GM10248 (cell line): ENCODE measurements around the gene DIO3.

Experiments
- CTCF ChIA-PET: fragments of 300-600 bp; sonication (Branson Sonifier 250); formaldehyde crosslinking; extraction: SDS; loops from one replicate; lab custom pipeline; 2021; ENCODE audit warnings: antibody characterized with exemption; lab: Yijun Ruan, JAX
- POLR2A ChIA-PET: fragments of 350-650 bp; sonication (Branson Sonifier 250); formaldehyde crosslinking; extraction: SDS; loops from one replicate; lab custom pipeline; 2020; ENCODE audit warnings: antibody characterized with exemption; lab: Yijun Ruan, JAX
- DNase-seq: peaks from one replicate; pipeline ENCODE4 v3.0.0; 2012; ENCODE audit errors: extremely low spot score
- TF ChIP-seq, protein P1 (sequence below): IDR thresholded peaks from 2 replicates; pipeline ENCODE4 v1.5.1; 2012; ENCODE audit warnings: mild to moderate bottlenecking, low read depth; ENCODE audit errors: extremely low read depth, missing control alignments, control extremely low read depth

The DIO3 gene

DNA sequence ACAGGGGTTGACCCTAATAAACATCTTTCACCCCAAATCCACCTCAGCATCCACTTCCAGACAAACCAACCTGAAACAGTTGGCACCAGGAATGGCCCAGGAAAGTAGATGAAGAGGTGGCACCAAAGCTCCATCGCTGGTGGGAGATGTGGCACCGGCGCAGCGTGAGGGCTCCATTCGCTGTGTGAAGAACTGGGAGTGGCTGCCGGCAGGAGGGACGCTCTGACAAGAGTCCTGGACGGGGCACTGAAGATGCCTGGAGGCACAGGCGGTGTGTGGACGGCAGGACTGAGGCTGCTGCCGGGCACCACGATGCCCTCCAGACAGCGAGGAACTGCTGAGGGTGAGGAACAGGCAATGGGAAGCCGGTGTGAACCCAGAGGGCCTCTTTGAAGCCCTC is 29.3 kb downstream of the DIO3 start:
- TF ChIP-seq, protein P1, sequence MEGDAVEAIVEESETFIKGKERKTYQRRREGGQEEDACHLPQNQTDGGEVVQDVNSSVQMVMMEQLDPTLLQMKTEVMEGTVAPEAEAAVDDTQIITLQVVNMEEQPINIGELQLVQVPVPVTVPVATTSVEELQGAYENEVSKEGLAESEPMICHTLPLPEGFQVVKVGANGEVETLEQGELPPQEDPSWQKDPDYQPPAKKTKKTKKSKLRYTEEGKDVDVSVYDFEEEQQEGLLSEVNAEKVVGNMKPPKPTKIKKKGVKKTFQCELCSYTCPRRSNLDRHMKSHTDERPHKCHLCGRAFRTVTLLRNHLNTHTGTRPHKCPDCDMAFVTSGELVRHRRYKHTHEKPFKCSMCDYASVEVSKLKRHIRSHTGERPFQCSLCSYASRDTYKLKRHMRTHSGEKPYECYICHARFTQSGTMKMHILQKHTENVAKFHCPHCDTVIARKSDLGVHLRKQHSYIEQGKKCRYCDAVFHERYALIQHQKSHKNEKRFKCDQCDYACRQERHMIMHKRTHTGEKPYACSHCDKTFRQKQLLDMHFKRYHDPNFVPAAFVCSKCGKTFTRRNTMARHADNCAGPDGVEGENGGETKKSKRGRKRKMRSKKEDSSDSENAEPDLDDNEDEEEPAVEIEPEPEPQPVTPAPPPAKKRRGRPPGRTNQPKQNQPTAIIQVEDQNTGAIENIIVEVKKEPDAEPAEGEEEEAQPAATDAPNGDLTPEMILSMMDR, result no peak
- CTCF ChIA-PET, result no interaction called here
- no peak for DNase-seq
- POLR2A ChIA-PET, result no interaction called here

DNA sequence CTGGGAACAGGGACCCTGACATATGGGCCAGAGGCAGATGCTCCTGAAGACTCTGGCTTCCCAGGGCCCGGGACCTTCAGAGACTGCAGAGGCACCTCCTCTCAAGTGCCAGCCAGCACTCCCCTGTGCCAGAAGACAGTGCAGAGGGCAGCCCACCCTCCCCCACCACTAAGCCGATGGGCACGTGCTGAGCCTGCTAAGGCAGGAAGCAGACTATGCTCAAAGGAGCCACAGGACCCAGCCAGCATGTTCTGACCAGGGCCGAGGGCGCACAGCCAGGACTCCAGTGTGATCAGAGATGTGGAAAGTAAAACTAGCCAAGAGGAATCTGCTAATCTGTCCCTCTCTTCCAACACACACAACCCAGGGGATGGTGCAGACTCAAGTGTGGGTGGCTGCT is 29.8 kb downstream of the DIO3 start:
- no peak for DNase-seq
- TF ChIP-seq, protein P1, result no peak
- ChIA-PET POLR2A (no interaction called here), CTCF (no interaction called here)

DNA sequence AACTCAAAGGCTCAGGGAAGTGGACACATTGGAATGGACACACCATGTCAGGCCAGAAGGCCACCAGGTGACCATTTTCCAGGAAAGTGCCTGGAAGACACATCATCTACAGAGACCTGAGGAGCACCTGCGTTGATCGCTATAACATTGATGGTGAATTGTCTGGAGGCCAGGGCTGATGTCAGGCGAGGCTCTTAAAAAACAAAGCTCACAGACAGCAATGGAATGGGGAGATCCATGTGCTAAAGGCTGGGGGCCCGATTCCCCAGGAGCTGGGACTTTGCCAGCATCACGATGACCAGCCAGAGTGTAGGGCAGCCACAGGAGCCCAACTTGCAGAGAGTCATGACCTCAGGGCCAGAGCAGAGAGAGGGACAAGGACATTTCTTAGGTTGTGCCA is 30.3 kb downstream of the DIO3 start:
- TF ChIP-seq, protein P1, result no peak
- CTCF ChIA-PET, result no interaction called here
- POLR2A ChIA-PET, result no interaction called here
- no peak for DNase-seq

DNA sequence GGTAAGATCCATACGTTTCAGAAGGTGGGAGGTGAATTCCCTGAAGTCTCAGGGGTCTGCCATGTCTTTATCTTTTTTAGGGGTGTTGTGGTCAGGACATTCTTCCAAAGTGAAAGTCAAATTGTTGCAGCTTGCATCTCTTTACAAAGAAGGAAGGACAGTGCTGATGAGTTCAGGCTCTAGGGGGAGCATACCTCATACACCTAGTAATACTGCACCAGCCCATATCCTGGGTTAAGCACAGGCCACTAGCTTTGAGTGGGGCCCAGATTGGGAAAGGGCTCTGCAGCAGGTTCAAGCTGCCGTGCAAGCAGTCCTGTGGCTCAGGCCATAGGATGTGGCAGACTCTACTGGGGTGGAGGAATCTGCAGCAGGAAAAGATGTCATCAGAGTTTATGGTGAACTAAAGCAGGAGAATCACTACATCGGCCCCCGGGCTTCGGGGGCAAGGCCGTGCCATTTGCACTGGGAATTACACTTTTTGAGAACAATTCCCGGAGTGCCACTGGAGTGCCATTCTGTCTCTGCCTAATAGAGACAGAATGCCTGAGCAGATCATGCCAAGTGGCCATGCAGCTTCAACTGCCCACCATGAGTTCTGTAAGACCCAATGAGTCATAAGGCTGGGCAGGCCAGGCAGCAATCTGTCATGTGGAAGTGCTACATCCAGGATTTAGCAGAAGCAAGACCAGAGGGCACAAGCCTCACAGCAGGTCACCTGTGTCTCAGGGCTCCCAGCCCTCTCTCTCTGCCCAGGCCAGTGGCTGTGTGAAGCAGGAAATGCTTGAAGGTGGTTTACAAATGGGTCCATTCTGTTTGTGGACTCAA is 32.3 kb downstream of the DIO3 start:
- ChIA-PET CTCF (no interaction called here), POLR2A (no interaction called here)
- TF ChIP-seq, protein P1, result no peak
- no peak for DNase-seq

DNA sequence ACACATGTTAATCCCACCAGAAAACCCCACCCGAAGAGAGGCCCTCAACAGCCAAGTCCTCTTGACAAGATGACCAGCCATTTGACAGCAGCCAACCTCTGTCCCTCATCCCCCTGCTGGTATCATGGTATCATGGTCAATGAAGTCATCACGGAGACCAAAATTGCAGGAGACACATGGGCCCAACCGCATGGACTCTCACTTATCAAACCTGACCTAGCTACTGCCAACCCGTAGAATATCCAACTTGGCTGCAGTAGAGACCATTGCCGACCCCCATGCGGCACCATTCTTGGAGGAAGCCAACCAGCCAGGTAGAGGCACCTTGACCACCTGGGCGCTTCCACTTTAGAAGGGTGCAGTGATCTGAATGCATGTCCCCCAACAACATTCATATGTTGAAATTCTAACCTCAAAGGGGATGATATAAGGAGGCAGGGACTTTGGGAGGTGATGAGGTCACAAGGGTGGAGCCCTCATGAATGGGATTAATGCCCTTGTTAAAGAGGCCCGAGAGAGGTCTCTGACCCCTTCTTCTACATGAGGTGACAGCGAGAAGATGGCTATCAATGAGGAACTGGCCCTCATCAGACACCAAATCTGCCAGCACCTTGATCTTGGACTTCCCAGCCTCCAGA is 33.3 kb downstream of the DIO3 start:
- TF ChIP-seq, protein P1, result no peak
- CTCF ChIA-PET, result no interaction called here
- POLR2A ChIA-PET, result no interaction called here
- DNase-seq, result no peak

DNA sequence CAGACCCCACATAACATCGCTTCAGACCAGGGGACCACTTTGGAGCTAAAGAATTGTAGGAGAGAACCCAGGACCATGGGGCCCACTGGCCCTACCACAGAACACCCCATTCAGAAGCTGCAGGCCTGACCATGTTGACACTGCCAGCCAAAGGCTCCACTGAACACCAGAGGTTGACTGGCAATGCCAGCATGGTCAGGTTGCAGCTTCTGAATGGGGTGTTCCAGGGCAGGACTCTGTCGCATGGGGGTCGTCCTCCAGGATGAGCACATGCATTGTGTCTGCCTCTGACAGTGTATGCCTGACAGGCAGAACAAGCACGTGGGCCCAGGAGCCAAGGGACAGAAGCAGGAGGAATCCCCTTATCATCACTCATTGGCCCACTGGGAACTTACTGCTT is 34.1 kb downstream of the DIO3 start:
- CTCF ChIA-PET, result no interaction called here
- TF ChIP-seq, protein P1, result no peak
- POLR2A ChIA-PET, result no interaction called here
- DNase-seq, result no peak
